GM19328 (cell line): ENCODE results near the gene TMEM91.
A peak's percentile ranks its signal among the peaks of the same experiment; 100 is the strongest.
"Not testable (repeated sequence)": the region's sequence is repeated elsewhere in the genome, so short reads cannot be mapped to it uniquely, and the experiment has no call there.

Experiments used
- ATAC-seq: cut with Tn5 transposase; IDR thresholded peaks from one replicate; pipeline ENCODE4 v1.9.1; 2021; ENCODE audit warnings: mild to moderate bottlenecking, moderate library complexity; ENCODE audit not compliant: unreplicated experiment

TMEM91 gene

DNA sequence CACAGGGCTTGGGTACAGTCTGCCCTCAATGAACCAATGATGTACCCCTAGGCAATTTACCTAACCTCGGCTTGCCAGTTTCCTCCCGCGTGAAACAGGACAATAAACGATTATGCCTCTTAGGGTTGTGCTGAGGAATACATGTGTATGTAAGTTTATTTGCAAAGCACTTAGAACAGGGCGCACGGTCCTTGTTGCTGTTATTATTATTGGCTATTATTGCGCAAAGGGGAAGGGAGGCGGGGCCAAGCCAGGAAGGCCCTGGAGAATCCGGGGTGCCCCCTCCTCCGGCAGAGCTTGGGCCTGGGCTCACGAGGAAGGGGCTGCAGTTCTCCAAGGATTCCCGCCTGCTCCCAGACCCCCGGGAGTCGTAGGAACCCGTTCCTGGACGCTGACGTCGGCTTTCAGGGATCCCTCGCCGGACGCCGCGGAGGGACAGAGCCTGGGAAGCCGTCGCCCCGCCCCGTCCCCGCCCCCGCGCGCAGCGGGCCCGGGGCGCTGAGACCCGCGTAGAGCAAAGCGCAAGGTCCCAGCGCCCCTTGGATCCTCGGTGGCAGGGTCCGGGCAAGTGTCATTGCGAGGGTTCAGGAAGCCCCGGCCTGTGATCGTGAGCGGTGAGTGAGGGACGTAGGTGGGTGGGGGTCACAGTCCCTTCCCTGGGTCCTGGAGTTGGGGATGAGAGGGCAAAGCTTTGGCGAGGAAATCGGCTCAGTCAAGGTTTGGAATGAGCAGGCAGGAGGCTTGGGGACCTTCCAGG lies at the start of gene TMEM91:
Gene TMEM91, plus strand, starts transcription at position 293 of the 757 bp plus-strand sequence. CDS start 1,777 bp downstream, outside the sequence.
- no peak for ATAC-seq

GRCh38 chr19:41327076-41327575 lies 49.2 kb upstream of the TMEM91 start:
- no peak for ATAC-seq

- ATAC-seq: peak; percentile 53
Observed at GRCh38 chr19:41327576-41328156, 48.7 kb upstream of the TMEM91 start.

DNA sequence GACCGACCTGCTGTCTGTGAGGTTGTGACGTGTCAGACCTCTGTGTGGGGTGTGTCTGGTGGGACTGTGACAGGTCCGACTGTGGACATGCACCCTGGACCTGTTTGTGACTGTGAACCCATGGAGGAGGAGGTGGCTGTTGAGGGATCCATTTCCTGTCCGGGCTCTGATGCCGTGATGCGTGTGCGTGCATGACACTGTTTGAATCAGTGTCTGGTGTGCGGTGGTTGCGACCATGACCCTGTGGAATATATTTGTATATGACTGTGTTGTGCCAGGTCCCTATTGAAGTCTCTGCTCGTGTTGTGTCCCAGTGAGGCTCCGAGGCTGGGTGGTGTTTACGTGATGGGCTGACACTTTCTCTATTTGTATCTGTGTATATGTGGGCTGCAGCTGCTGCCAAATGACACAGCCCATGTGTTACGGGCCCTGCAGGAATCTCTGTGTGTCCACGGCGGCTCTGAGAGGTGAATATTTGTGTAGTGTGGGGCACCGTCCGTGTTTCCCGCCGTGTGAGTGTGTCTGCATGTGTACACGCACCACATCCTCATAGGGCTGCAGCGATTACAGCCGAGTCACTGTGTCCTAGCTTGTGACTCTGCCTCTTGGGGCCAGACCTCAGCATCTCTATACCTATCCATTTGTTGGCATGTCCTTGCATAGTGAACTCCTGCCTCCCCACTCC lies 48.0 kb upstream of the TMEM91 start:
- ATAC-seq: no peak

DNA sequence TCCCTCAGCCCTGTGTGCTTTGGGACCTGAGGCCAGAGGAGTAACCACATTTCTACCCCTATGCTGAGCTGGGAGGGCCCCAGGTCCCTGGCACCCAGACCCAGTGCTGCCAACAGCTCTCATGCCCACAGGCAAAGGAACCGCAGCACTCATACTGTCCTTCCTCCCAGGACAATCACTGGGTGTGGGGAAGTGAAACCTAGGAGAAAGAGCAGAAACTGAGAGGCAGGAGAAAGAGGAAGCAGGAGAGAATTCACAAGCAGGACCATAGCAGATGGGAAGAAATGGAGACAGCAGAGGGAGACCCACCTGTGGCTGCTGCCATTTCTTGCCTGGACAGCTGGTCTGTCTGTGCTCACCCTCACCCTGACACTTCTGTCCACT lies 47.5 kb upstream of the TMEM91 start:
- ATAC-seq: no peak

- no peak for ATAC-seq
Observed at GRCh38 chr19:41330481-41330880, 45.9 kb upstream of the TMEM91 start.

GRCh38 chr19:41330946-41331678 lies 45.2 kb upstream of the TMEM91 start:
- no peak for ATAC-seq

- no peak for ATAC-seq
Observed at GRCh38 chr19:41332000-41332399, 44.3 kb upstream of the TMEM91 start.

DNA sequence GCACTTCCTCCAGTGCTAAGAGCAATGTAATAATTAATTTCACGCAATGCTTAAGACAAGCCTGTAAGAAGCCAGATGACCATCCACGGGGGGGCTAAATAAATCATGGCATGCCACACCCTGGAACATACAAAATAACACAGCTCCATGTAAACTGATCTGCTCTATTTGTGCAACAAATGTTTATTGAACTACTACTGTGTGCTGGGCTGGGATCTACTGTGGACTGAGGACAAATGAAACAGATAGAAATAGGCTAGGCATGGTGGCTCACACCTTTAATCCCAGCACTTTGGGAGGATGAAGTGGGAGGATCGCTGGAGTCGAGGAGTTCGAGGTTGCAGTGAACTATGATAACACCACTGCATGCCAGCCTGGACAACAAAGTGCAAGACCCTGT lies 43.9 kb upstream of the TMEM91 start:
- ATAC-seq: no peak

DNA sequence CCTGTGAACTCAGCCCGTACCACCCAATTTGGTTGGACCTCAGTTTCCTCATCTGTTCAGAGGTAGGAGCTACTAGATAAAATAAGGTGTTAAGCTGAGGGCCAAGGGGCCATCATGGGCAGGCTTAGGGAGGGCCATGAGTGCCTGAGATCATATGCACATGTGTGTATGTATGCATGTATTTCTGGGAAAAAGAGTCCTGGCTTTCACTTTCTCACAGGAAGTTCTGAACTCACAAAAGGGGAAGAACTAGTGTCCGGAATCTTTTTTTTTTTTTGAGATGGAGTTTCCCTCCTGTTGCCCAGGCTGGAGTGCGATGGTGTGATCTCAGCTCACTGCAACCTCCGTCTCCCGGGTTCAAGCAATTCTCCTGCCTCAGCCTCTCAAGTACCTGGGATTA lies 41.5 kb upstream of the TMEM91 start:
- no peak for ATAC-seq

GRCh38 chr19:41335467-41335866 lies 40.9 kb upstream of the TMEM91 start:
- ATAC-seq: no peak

DNA sequence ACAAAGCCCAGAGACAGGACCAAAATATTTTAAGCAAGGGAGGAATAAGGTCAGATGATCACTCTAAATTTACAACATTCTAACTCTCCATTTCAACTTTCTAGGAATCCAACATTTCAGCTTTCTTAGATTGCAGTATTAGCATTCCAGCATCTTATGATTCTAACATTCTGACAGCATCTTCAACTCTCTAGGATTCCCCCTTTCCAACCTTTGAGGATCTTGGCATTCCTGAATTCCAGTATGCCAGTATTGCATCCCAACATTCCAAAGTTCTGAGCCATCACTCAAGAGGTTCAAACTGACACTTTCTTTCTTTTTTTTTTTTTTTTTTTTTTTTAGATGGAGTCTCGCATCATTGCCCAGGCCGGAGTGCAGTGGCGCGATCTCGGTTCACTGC lies 36.4 kb upstream of the TMEM91 start:
- no peak for ATAC-seq

DNA sequence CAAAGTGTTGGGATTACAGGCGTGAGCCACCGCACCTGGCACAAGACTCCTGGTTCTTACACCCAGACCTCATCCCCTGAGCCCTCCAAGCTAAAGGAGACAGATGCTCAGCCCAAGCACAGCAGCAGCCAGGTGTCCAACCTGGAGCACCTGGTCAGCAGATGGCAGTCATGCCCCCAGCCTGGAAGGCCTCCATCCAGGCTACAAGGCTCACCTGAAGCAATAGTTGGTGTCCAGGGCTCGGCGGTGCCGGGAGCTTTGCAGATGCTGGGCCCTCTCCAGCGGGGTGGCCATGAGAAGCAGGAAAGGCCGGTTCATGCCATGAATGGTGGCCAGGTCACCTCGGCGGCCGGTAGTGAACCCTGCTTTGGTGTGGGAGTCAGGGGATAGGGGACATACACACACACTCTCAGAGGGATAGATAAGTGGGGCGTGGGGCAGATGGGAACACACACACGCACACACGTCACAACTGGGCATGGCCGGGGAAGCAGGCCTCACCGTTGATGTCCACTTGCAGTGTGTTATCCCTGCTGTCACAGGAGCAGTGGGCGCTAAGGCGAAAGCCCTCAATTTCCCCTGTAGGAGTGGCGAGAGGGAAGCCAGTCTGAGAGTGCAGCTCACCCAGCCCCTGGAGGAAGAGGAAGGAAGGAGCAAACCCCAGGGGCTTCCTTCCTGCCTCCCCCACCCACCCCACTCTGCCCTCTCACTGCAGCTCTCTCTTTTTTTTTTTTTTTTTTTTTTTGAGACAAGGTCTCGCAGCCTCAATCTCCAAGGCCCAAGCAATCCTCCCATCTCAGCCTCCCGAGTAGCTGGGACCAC lies 34.5 kb upstream of the TMEM91 start:
- no peak for ATAC-seq

GRCh38 chr19:41344162-41344561 lies 32.2 kb upstream of the TMEM91 start:
- no peak for ATAC-seq

GRCh38 chr19:41346916-41347315 lies 29.4 kb upstream of the TMEM91 start:
- ATAC-seq: not testable (repeated sequence)

DNA sequence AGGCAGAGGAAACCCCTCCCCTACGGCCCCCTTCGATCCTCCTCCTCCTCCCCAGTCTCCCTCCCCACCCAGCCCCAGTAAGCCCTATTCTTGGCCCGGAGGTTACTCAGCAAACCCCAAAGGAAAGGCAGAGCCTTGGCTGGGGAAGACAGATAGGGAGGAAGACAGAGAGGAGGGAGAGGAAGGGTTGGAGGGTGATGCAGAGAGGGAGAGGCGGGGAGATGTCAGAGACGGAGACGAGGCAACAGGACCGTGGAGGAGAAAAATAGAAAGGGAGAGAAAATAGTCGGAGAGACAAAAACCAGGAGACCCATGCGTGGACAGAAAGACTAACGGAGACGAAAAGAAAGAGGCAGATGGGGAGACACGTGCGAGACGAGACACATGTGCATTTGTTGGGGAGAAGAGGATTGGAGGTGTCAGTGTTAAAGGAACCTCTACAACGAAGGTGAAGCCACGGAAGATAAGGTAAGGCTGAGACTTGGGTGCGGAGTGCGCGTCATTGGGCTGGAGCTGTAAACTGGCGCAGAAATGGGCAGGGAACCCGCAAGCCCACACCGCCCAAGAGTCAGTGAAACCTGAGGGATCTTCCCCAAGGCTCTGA lies 25.5 kb upstream of the TMEM91 start:
- ATAC-seq: no peak

DNA sequence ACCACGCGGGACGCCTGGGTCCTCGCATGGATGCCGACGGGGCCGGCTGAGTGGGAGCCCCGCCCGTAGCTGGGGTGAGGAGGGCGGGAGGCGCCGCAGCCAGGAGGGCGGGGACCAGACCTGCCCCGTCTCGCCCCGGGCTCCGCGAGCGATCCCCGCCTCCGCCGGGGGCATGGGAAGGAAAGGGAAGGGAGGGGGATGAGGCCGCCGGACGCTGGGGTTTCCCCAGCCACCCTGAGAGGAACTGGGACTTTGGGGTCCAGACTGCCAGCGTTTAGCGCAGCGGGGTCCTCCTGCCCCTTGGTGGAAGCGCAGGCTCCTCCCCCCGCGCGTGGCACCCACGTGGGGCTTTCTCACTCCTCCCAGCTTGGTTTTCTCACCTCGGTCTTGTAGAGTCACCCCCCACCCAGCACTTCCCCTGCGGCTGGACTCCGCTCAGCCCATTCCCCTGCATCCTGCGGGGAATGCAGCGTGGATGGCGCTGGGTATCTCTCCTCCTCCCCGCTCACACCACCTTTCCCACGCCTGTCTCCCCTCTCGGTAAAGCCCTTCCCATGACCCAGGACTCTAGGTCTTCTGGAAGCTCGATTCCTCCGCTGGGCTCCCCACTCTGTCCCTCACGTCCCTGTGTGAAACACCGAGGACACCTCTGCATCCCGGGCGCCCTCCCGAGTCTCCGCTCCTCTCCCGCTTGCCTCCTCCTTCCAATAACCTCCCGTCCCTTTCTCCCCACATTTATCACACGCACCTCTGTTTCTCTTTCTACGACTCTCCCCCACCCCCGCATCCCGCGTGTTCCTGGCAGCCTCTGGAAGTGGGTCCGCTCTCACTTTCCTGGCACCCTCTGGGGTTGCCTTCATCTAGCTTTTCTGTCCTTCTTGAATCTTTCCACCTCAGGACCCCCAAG lies 24.7 kb upstream of the TMEM91 start:
- ATAC-seq: peak; percentile 45

DNA sequence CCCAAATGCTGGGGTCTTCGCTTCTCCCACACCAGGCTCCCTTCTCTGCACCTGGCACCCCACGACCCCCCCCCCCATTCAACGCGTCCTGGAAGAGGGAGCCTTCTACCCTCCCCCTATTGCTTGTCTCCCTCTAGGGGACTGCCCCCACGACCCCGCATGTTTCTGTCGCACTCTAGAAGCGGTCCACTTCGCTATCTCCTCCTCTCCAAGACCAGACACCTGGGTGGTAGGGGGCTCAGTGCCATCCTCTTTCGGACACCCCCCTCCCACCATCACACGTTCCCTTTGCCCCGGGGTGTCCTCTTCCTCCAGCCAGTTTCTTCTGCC lies 24.1 kb upstream of the TMEM91 start:
- ATAC-seq: no peak
